NCI-H524 treated with DMSO at 0.1 percent for 48 hours (cell line): ENCODE data around the gene ISOC2.
A peak's percentile ranks its signal among the peaks of the same experiment; 100 is the strongest.
"Not testable (repeated sequence)": the region's sequence is repeated elsewhere in the genome, so short reads cannot be mapped to it uniquely, and the experiment has no call there.

Experiments used
- DNase-seq: peaks from one replicate; lab custom pipeline; 2025; lab: John Stamatoyannopoulos, UW

Gene ISOC2

DNA sequence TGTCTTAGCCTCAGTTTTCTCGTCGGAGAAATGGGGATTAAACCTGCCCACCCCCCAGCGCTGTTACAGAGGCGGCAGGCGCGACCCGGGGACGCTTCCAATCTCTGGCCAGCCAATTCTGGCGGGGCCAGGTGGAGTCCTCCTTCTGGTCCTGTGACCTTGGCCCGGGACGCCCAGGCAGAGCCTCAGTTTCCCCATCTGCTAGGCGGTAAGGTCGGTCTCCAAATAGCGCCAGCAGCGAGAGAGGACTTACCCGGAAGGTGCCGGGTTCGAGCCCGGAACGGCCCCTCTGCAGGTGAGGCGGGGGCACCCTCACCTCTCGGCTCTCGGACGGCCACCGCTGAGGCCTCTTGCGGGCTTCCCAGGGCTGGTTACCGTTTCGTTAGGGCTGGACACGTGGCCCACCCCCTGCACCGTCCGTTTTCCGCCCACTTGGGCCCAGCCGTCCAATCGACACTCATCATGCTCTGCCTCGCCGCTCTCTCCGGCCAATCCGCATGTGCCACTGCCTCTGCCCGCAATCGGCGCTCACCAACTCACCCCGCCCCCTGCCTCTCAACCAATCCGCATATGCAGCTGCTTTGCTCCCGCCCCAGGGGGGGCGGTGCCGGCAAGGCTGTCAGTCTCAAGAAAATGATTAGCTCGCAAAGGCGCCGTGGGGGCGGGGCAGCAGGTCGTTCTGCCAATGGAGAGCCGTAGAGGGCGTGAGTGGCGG is at the start of gene ISOC2:
Gene ISOC2, minus strand, starts transcription at position 384 of the 715 bp plus-strand sequence. CDS start 5,156 bp downstream, outside the sequence.
- peak; percentile 57 for DNase-seq

GRCh38 chr19:55508120-55508519 is 46.7 kb upstream of the ISOC2 start:
- no peak for DNase-seq

DNA sequence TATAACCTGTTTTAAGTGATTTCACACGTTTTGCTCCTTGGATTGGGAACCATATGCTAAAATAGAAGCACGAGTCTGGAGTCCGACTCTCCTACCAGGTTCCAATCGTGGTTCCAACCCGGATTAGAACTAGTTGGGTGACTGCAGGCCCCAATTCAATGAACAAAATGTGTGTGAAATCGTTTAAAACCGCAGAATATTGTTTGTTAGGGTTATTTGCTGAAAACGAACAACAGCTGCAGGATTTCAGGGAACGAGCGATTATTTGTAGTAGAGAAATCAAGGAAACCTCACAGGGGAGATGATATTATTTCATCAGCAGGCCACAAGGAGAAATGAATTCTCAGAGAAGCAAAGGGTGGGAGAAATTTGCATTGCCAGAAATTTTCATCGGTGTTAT is 43.5 kb upstream of the ISOC2 start:
- no peak for DNase-seq

- DNase-seq = no peak
Measured at GRCh38 chr19:55504252-55504603, 42.8 kb upstream of the ISOC2 start.

- DNase-seq = peak; percentile 31
Measured at GRCh38 chr19:55503502-55504251, 42.2 kb upstream of the ISOC2 start.

GRCh38 chr19:55503157-55503501 is 41.7 kb upstream of the ISOC2 start:
- no peak for DNase-seq

GRCh38 chr19:55502197-55502952 is 40.9 kb upstream of the ISOC2 start:
- DNase-seq = no peak

DNA sequence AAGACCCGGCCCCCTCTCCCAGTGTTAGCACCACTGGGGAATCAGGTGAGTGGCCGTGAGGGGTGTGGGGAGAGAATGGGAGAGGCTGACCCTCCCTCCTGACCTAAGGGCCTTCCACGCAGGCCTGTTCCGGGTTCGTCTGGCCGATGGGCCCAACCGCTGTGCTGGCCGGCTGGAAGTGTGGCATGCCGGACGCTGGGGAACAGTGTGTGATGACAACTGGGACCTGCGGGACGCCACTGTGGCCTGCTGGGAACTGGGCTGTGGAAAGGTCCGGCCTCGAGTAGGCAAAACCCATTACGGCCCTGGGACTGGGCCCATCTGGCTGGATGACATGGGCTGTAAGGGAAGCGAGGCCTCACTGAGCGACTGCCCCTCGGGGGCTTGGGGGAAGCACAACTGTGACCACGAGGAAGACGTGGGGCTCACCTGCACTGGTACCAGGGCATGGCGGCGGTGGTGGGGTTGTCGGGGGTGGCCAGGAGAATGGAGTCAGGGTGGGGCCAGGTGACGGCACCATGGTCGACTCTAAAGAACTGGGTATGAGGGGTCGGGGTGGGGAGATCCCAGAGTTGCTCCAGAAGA is 39.0 kb upstream of the ISOC2 start:
- DNase-seq = no peak

GRCh38 chr19:55498246-55498840 is 36.9 kb upstream of the ISOC2 start:
- no peak for DNase-seq

- no peak for DNase-seq
Measured at GRCh38 chr19:55497763-55498162, 36.3 kb upstream of the ISOC2 start.

GRCh38 chr19:55496820-55497219 is 35.4 kb upstream of the ISOC2 start:
- not testable (repeated sequence) for DNase-seq

- no peak for DNase-seq
Measured at GRCh38 chr19:55495646-55496349, 34.4 kb upstream of the ISOC2 start.

- DNase-seq = no peak
Measured at GRCh38 chr19:55494172-55494761, 32.8 kb upstream of the ISOC2 start.

DNA sequence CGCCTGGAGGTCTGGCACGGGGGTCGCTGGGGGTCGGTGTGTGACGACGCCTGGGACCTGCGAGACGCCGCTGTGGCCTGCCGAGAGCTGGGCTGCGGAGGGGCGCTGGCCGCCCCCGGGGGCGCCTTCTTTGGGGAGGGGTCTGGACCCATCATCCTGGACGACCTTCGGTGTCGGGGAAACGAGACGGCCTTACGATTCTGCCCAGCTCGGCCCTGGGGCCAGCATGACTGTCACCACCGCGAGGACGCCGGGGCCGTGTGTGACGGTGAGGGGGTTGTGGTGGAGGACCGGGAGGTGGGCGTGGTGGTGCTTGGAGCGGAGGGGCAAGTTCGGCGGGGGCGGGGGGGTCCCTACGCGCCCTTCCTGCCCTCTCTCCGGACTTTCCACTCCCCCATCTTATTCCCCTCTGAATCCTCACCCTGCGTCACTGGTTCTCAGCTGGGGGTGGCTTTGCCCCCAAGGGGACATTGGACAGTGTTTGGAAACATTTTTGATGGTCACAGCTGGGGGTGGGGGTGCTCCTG is 32.3 kb upstream of the ISOC2 start:
- no peak for DNase-seq

DNA sequence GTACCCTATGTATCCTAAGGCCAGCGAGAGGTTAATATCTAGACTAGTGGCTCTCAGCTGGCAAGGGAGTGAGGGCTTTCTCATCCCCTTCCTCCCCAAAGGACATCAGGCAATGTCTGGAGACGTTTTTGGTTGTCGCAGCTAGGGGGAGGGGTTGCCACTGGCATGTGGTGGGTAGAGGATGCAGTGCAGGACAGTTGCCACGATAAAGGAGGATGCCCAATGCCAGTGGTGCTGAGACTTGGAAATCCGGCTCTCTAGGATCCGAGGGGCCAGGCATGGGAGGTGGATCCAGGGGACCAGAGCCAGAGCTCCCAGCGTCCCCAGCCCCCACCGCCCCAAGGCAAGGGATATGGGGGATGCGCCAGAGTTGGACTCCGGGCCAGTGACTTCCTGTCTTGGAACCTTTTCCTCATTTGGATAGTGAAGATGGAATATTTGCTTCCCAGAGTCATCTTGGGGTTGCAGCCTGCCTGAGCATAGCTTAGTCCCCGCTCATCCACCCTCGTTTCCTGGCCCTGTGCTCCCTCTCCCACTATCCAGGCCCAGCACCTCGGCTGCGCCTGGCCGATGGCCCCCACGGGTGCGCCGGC is 31.7 kb upstream of the ISOC2 start:
- no peak for DNase-seq

DNA sequence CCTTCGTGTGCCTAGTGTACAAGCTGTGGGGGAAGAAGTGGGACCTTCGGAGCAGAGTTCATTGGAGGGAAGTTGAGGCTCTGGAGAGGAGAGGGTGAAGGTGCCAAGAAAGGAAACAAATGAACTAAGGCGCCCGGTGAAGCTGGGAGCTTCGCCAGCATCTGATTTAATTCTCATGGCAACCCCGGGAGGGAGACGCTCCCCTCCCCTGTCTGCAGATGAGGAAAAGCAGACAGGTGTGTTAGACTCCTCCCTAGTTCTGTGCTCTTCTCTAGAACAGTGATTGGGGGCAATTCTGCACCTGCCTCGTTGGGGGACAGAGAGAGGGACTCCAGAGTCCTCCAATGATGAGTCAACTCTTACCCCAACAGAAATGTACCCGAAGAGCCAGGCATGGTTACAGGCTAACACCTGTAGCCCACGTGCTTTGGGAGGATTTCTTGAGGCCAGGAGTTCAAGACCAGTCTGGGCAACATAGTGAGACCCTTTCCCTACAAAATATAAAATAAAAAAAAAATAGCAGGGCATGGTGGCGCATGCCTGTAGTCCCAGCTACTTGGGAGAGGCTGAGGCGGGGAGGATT is 31.0 kb upstream of the ISOC2 start:
- no peak for DNase-seq

GRCh38 chr19:55491546-55492360 is 30.3 kb upstream of the ISOC2 start:
- no peak for DNase-seq

DNA sequence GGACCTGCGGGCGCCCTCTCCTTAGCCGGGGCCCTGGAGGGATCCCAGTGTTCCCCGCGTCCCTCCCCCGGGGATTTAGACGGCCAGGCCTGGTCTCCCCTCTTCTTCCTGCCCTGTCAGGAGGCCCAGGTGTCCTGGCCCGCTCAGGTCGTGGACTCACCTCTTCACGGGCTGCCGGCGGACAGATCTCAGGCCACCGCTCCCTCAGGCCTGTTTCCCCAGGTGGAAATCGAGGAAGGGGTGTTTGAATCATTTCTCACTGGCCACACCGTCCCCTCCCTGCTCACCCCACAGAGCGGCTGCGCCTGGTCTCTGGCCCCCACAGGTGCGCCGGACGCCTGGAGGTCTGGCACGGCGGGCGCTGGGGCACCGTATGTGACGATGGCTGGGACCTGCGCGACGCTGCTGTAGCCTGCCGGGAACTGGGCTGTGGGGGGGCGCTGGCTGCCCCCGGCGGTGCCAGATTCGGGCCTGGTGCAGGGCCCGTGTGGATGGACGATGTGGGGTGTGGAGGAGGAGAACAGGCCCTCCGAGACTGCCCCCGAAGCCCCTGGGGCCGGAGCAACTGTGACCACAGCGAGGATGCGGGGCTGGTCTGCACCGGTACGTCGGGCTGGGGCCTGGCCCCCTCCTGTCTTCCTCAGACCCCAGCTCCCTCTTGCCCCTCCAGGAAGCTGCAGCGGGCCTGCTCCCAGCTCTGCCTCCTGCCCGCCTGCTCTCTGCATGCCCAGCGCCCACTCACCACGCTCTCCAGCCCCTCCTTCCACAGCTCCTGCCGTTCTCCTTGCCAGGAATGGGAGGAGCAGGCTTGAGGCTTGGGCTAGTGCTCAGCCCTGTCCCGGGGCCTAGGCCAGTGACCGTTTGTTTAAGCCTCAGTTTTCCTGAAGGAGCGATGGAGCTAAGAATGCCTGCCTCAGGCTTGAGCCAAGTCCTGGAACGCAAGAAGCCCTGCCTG is 29.3 kb upstream of the ISOC2 start:
- DNase-seq = no peak
